Peyer's patch (tissue), 4 donors: ENCODE data around the gene COPZ1. TPM values are rescaled to one million over a fixed set of nuclear protein-coding genes. Genes with fewer than 3 reads are reported as not detected.

Source experiments
- DNase-seq, 3 donors: peaks; one replicate each; pipeline ENCODE4 v3.0.0-alpha.2; 2017 to 2019
- H3K27ac ChIP-seq, 4 donors: fragments of 200-600 bp; sonication (generic); one replicate each; pipeline ENCODE4 v1.5.1; 2016 to 2019
- H3K27me3 ChIP-seq, 2 donors: fragments of 200-600 bp; sonication (generic); one replicate each; pipeline ENCODE4 v1.5.1; 2019
- H3K36me3 ChIP-seq, 3 donors: fragments of 200-600 bp; sonication (generic); one replicate each; pipeline ENCODE4 v1.5.1; 2016 to 2019
- H3K4me1 ChIP-seq, 4 donors: fragments of 200-600 bp; sonication (generic); one replicate each; pipeline ENCODE4 v1.5.1; 2016 to 2019
- H3K4me3 ChIP-seq, 4 donors: fragments of 200-600 bp; sonication (generic); 1 replicate in 3 of 4; 2 replicates in 1 of 4; pipeline ENCODE4 v1.5.1; 2016 to 2019; ENCODE audit warnings: mild to moderate bottlenecking in 1 of 4
- H3K9me3 ChIP-seq, 4 donors: fragments of 200-600 bp; sonication (generic); one replicate each; pipeline ENCODE4 v1.5.1; 2016 to 2019; ENCODE audit warnings: mild to moderate bottlenecking in 1 of 4
- CTCF ChIP-seq, 6 experiments: fragments of 450-650 bp in 4 of 6; fragments of 200-600 bp in 2 of 6; sonication (generic) in 1 of 6; IDR thresholded peaks; one replicate each; pipeline ENCODE4 v1.5.1; 2017 to 2019; ENCODE audit warnings: antibody characterized with exemption in 6 of 6, mild to moderate bottlenecking in 3 of 6, moderate library complexity in 1 of 6
- POLR2A ChIP-seq, 2 donors: fragments of 450-650 bp; IDR thresholded peaks; one replicate each; pipeline ENCODE4 v1.5.1; 2017; ENCODE audit warnings: antibody characterized with exemption in 2 of 2, mild to moderate bottlenecking in 2 of 2, moderate library complexity in 2 of 2
- total RNA-seq, 4 donors: library from RNA; depleted of rRNA; stranded (reverse); fragments of >200 nt; gene quantifications; one replicate each; pipeline ENCODE4 v1.1.0, GENCODE V29; 2016

Gene COPZ1
- total RNA-seq, result 10 to 100 TPM; 42.4 to 66.9 (median 54.2) TPM

GRCh38 chr12:54324617-54325441 is at the start of gene COPZ1:
Gene COPZ1, plus strand, starts transcription at chr12:54325131. Its CDS starts 33 bp downstream, at chr12:54325164.
- Histone ChIP-seq H3K4me1 (peaks cover 0 to 44% (median 7%) of the 10 kb centered on the region in 4 donors), H3K27ac (peak within 1 kb of the TSS; percentile 70 to 91 (median 80)), H3K27me3 (no peaks in the 10 kb centered on the region), H3K9me3 (no peaks in the 10 kb centered on the region), H3K4me3 (peak within 1 kb of the TSS; percentile 49 to 83 (median 66)), H3K36me3 (peaks cover 0 to 5% (median 0%) of the 10 kb centered on the region in 3 donors)
- peak; percentile 94 to 98 (median 94) for DNase-seq
- TF ChIP-seq POLR2A (IDR thresholded peaks at IDR 0.05) (peak; percentile 33 to 79), CTCF (IDR thresholded peaks at IDR 0.05) (peak; percentile 70 to 81 (median 77))

DNA sequence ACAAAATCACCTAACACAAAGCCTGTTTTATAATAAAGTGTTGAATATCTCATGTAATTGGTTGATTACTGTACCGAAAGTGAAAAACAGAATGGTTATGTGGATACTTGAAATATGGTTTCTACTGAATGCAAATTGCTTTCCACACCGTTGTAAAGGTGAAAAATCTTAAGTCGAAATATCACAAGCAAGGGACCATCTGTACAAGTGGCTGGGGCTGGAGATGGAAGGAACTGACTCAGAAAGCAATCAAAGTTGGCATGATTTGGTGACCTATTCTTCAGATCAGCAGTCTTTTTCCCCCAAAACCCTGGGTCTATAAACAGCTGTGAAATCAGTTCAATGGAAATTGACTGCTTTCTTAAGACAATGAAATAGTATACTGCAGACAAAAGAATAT is 48.6 kb upstream of the COPZ1 start:
- Histone ChIP-seq H3K27ac (no peak overlapping the region), H3K27me3 (no peaks in the 10 kb centered on the region), H3K9me3 (no peaks in the 10 kb centered on the region), H3K4me3 (no peak overlapping the region), H3K36me3 (no peaks in the 10 kb centered on the region), H3K4me1 (peaks cover 0 to 15% (median 6%) of the 10 kb centered on the region in 4 donors)
- DNase-seq, result no peak
- TF ChIP-seq POLR2A (IDR thresholded peaks at IDR 0.05), result no peak
- TF ChIP-seq CTCF (IDR thresholded peaks at IDR 0.05), result no peak

DNA sequence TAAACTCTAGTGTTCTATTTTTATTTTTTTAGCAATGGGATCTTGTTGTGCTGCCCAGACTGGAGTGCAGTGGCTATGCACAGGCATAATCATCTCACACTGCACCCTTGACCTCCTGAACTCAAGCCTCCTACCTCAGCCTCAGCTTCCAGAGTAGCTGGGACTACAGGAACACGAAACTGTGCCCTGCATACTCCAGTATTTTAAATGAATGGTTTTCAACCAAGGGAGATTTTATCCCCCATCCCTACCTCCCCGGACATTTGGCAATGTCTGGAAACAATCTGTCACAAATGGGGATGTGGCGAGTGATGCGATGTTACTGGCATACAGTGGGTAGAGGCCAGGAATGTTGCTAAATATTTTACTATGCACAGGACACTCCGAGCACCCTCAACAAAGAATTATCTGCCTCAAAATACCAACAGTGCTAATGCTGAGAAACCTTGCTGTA is 47.1 kb upstream of the COPZ1 start:
- H3K27me3 ChIP-seq, result no peaks in the 10 kb centered on the region
- no peaks in the 10 kb centered on the region for H3K9me3 ChIP-seq
- TF ChIP-seq CTCF (IDR thresholded peaks at IDR 0.05) (no peak), POLR2A (IDR thresholded peaks at IDR 0.05) (no peak)
- DNase-seq, result no peak
- H3K27ac ChIP-seq, result peak overlapping the region in 1 of 4 donors; percentile 13
- peaks cover 0 to 12% (median 0%) of the 10 kb centered on the region in 3 donors for H3K36me3 ChIP-seq
- peak overlapping the region in 1 of 4 donors; percentile 76 for H3K4me3 ChIP-seq
- peaks cover 0 to 26% (median 13%) of the 10 kb centered on the region in 4 donors for H3K4me1 ChIP-seq

GRCh38 chr12:54279227-54279631 is 45.7 kb upstream of the COPZ1 start:
- Histone ChIP-seq H3K27ac (peak overlapping the region; percentile 90 to 97 (median 95)), H3K36me3 (peaks cover 0 to 25% (median 0%) of the 10 kb centered on the region in 3 donors)

More at GRCh38 chr12:54279227-54279631, 45.7 kb upstream of the COPZ1 start:
- peak overlapping the region; percentile 64 to 77 (median 73) for H3K4me3 ChIP-seq
- no peaks in the 10 kb centered on the region for H3K27me3 ChIP-seq
- H3K4me1 ChIP-seq, result peaks cover 0 to 40% (median 22%) of the 10 kb centered on the region in 4 donors
- DNase-seq, result no peak
- TF ChIP-seq POLR2A (IDR thresholded peaks at IDR 0.05) (no peak), CTCF (IDR thresholded peaks at IDR 0.05) (no peak)
- H3K9me3 ChIP-seq, result no peaks in the 10 kb centered on the region
